Epithelial cell of esophagus (primary cell): ENCODE data around the gene RALA.

ENCODE experiments used
- DNase-seq: peaks from one replicate; pipeline ENCODE4 v3.0.0; 2010; ENCODE audit warnings: low read depth
- H3K4me3 ChIP-seq: 2 replicates; pipeline ENCODE4 v1.5.1; 2011; ENCODE audit warnings: mild to moderate bottlenecking, low read length, control low read depth
- CTCF ChIP-seq: IDR thresholded peaks from 2 replicates; pipeline ENCODE4 v1.5.1; 2011; ENCODE audit warnings: low read depth, mild to moderate bottlenecking, low read length, control low read depth, inconsistent platforms; ENCODE audit not compliant: insufficient read depth; ENCODE audit errors: missing control alignments

The RALA gene

GRCh38 chr7:39709029-39709428 is 85.7 kb downstream of the RALA start:
- TF ChIP-seq CTCF, result no peak
- no peak overlapping the region for H3K4me3 ChIP-seq
- DNase-seq, result no peak

- no peak for TF ChIP-seq CTCF
- peak; percentile 11 for DNase-seq
- no peak overlapping the region for H3K4me3 ChIP-seq
Measured at GRCh38 chr7:39709768-39710311, 86.5 kb downstream of the RALA start.

- DNase-seq, result no peak
- no peak for TF ChIP-seq CTCF
- H3K4me3 ChIP-seq, result no peak overlapping the region
Measured at GRCh38 chr7:39712751-39713150, 89.4 kb downstream of the RALA start.

- DNase-seq, result no peak
- H3K4me3 ChIP-seq, result no peak overlapping the region
- TF ChIP-seq CTCF, result no peak
Measured at GRCh38 chr7:39714447-39715091, 91.2 kb downstream of the RALA start.

GRCh38 chr7:39720586-39720985 is 97.2 kb downstream of the RALA start:
- DNase-seq, result peak; percentile 97
- no peak for TF ChIP-seq CTCF
- H3K4me3 ChIP-seq, result no peak overlapping the region

- DNase-seq, result no peak
- no peak for TF ChIP-seq CTCF
Measured at GRCh38 chr7:39721345-39721744, 98.0 kb downstream of the RALA start.

GRCh38 chr7:39721919-39722597 is 98.7 kb downstream of the RALA start:
- no peak overlapping the region for H3K4me3 ChIP-seq
- DNase-seq, result no peak
- TF ChIP-seq CTCF, result no peak

More at GRCh38 chr7:39721345-39721744, 98.0 kb downstream of the RALA start:
- H3K4me3 ChIP-seq, result no peak overlapping the region
